GM12878 (cell line): Measurements from ENCODE around the gene SRRM3. TPM values are rescaled to one million over a fixed set of nuclear protein-coding genes. Genes with fewer than 3 reads are reported as not detected.

Experiments used
- ATAC-seq: fragments of 200-7000 bp; cut with Tn5 transposase; 3 replicates; pipeline ENCODE4 v1.9.1; 2020; ENCODE audit warnings: mild to moderate bottlenecking, moderate library complexity
- BruUV-seq: library from RNA; stranded (reverse); fragments of 400-500 nt; replicated peaks from 2 replicates; lab custom pipeline; 2021; lab: Mats Ljungman, UMichigan
- CTCF ChIA-PET: fragments of 300-600 bp; sonication (Branson Sonifier 250); formaldehyde crosslinking; extraction: SDS; loops from one replicate; lab custom pipeline; 2021; ENCODE audit warnings: inconsistent platforms; lab: Yijun Ruan, JAX
- POLR2A ChIA-PET: fragments of 350-600 bp; formaldehyde crosslinking; extraction: SDS; loops from one replicate; lab custom pipeline; 2021; ENCODE audit warnings: inconsistent platforms; lab: Charles Lee
- RAD21 ChIA-PET: fragments of 300-600 bp; sonication (Branson Sonifier 250); formaldehyde crosslinking; loops from one replicate; lab custom pipeline; 2023; ENCODE audit warnings: antibody characterized with exemption; ENCODE audit not compliant: unreplicated experiment; lab: Charles Lee
- SMC1A ChIA-PET: fragments of 300-600 bp; sonication (Branson Sonifier 250); formaldehyde crosslinking; loops from one replicate; lab custom pipeline; 2023; ENCODE audit not compliant: unreplicated experiment, uncharacterized antibody; lab: Charles Lee
- DNase-seq: peaks from one replicate; pipeline ENCODE4 v3.0.0-alpha.2; 2011; ENCODE audit warnings: low read depth, low spot score
- FAIRE-seq: peaks from 3 replicates; lab custom pipeline; 2011; peaks lifted over from hg19 to GRCh38; lab: Jason Lieb, UNC
- H2AFZ ChIP-seq: 2 replicates; pipeline ENCODE4 v1.6.0; 2011; ENCODE audit warnings: low read depth, low read length, control low read depth; ENCODE audit not compliant: control insufficient read depth
- H3K27ac ChIP-seq: 2 replicates; pipeline ENCODE4 v1.5.1; 2011; ENCODE audit warnings: control low read depth; ENCODE audit not compliant: control insufficient read depth, insufficient read depth
- H3K27me3 ChIP-seq, 2 experiments: replicated peaks in 1 of 2; 2 replicates each; pipeline versions ENCODE4 v1.6.0 to v1.6.1; 2011; ENCODE audit warnings: low read length in 1 of 2; ENCODE audit not compliant: control insufficient read depth in 2 of 2, insufficient read depth in 2 of 2
- H3K36me3 ChIP-seq, 2 experiments: 2 replicates each; pipeline ENCODE4 v1.5.1; 2011; ENCODE audit warnings: low read length in 1 of 2; ENCODE audit not compliant: control insufficient read depth in 2 of 2, insufficient read depth in 2 of 2
- H3K4me1 ChIP-seq: 2 replicates; pipeline ENCODE4 v1.6.1; 2011; ENCODE audit warnings: mild to moderate bottlenecking, low read length, moderate library complexity, mixed read lengths; ENCODE audit not compliant: control insufficient read depth, insufficient read depth
- H3K4me2 ChIP-seq: 2 replicates; pipeline ENCODE4 v1.6.0; 2011; ENCODE audit warnings: control low read depth; ENCODE audit not compliant: control insufficient read depth, insufficient read depth
- H3K4me3 ChIP-seq: fragments of 200-600 bp; sonication (generic); 2 replicates; pipeline ENCODE4 v1.5.1; 2016
- H3K79me2 ChIP-seq: 2 replicates; pipeline ENCODE4 v1.6.0; 2011; ENCODE audit warnings: low read length; ENCODE audit not compliant: control insufficient read depth, insufficient read depth
- H3K9ac ChIP-seq: 2 replicates; pipeline ENCODE4 v1.8.0; 2011; ENCODE audit warnings: low read length, control low read depth, mixed read lengths; ENCODE audit not compliant: control insufficient read depth, insufficient read depth
- H3K9me3 ChIP-seq: replicated peaks from 3 replicates; pipeline ENCODE4 v1.5.1; 2011; ENCODE audit warnings: mild to moderate bottlenecking, low read length; ENCODE audit not compliant: control insufficient read depth, insufficient read depth
- H4K20me1 ChIP-seq: 2 replicates; pipeline ENCODE4 v1.6.0; 2011; ENCODE audit not compliant: control insufficient read depth, insufficient read depth
- CTCF ChIP-seq, 3 experiments: IDR thresholded peaks in 2 of 3; conservative IDR thresholded peaks in 1 of 3; 2 replicates each; pipeline ENCODE4 v1.5.1; 2011; ENCODE audit warnings: low read depth in 3 of 3, low read length in 3 of 3, mild to moderate bottlenecking in 3 of 3, control low read depth in 2 of 3, moderate library complexity in 2 of 3, inconsistent platforms in 1 of 3, mixed read lengths in 1 of 3; ENCODE audit not compliant: control insufficient read depth in 2 of 3, insufficient read depth in 1 of 3; ENCODE audit errors: extremely low read depth in 1 of 3
- GABPA ChIP-seq: IDR thresholded peaks from 2 replicates; pipeline ENCODE4 v1.6.1; 2014; ENCODE audit warnings: antibody characterized with exemption, low read depth, mild to moderate bottlenecking, inconsistent platforms
- NR2C1 ChIP-seq: fragments of 450-650 bp; IDR thresholded peaks from 2 replicates; pipeline ENCODE4 v1.6.1; 2017; ENCODE audit warnings: antibody characterized with exemption, mild to moderate bottlenecking, moderate library complexity
- RAD21 ChIP-seq: IDR thresholded peaks from 2 replicates; pipeline ENCODE4 v1.6.1; 2011; ENCODE audit warnings: mild to moderate bottlenecking, low read depth, low read length, moderate library complexity; ENCODE audit not compliant: insufficient read depth
- WGBS: methylation state at CpG from one replicate; pipeline ENCODE4 v1.1.6; 2016; ENCODE audit warnings: low lambda C conversion rate; ENCODE audit not compliant: insufficient replicate concordance, insufficient coverage; ENCODE audit errors: missing lambda C conversion rate; 5-methylcytosine and 5-hydroxymethylcytosine counted together
- in situ Hi-C: fragments of 300-500 bp; cut with MboI; formaldehyde crosslinking; loops from 9 replicates; pipeline ENCODE4 v1.14.3; 2018; ENCODE audit warnings: mixed read lengths
- intact Hi-C: fragments of 100-400 bp; cut with micrococcal nuclease; formaldehyde crosslinking; loops from one replicate; pipeline ENCODE4 v1.14.2; 2022; ENCODE audit not compliant: unreplicated experiment
- polyA plus RNA-seq, 11 experiments: library from polyadenylated mRNA; depleted of rRNA in 4 of 11; unstranded in 6 of 11; stranded (reverse) in 5 of 11; fragments of >200 nt; fragmentation: Nextera tagmentation in 4 of 11; fragmentation: Illumina TruSeq in 1 of 11; extraction: Ambion mirVana in 4 of 11; extraction: Trizol in 1 of 11; gene quantifications; 1 replicate in 1 of 11; 2 replicates in 10 of 11; pipeline versions ENCODE4 v1.2.1 to v1.2.3, GENCODE V29; 2011 to 2016; ENCODE audit warnings: inconsistent platforms in 2 of 11, missing spikeins in 2 of 11, low read depth in 1 of 11
- total RNA-seq, 4 experiments: library from RNA; depleted of rRNA in 3 of 4; stranded (reverse); fragments of >200 nt in 3 of 4; fragmentation: Illumina TruSeq in 1 of 4; extraction: Trizol in 1 of 4; gene quantifications; 2 replicates each; pipeline versions ENCODE4 v1.2.1 to v1.2.3, GENCODE V29; 2013 to 2021

Gene SRRM3
- total and polyA plus RNA-seq, 10 of the 15 experiments (the other 5 are each of a cell fraction or from before 2014, with no cell fraction given) = 0.03 to 0.15 (median 0.05) TPM; not detected in 6

- intact Hi-C loops (no loop called here), in situ Hi-C loops (no loop called here)
- peak; percentile 34; the same call in 1 of the 3 replicates for ATAC-seq
- SMC1A ChIA-PET = no interaction called here
- Histone ChIP-seq H3K79me2 (no peaks in the 10 kb centered on the region), H3K9me3 (no peaks in the 10 kb centered on the region), H3K36me3 (no peaks in the 10 kb centered on the region), H3K27me3 (peaks cover 0 to 3% of the 10 kb centered on the region in 2 experiments; a peak in 2 of 4 replicates), H3K27ac (no peak overlapping the region), H3K4me1 (no peaks in the 10 kb centered on the region), H3K4me2 (no peak overlapping the region), H3K9ac (no peak overlapping the region), H2AFZ (no peak overlapping the region), H4K20me1 (no peaks in the 10 kb centered on the region), H3K4me3 (no peak overlapping the region)
- RAD21 ChIA-PET = no interaction called here
- POLR2A ChIA-PET = no interaction called here
- CTCF ChIA-PET = interaction anchor here (0.7 to 1.5 kb wide), 2 partner anchors 94 kb away, joined by 3 to 4 read pairs; no protein-coding TSS in a partner anchor
- BruUV-seq = no TSS peak
- TF ChIP-seq CTCF (IDR thresholded peaks at IDR 0.05 in 2 of 3, conservative IDR thresholded peaks at IDR 0.05 in 1 of 3; ENCODE audit: control insufficient read depth in 2 of 3, extremely low read depth in 1 of 3, insufficient read depth in 1 of 3, low read depth in 3 of 3, low read length in 3 of 3) (peak in 2 of 3 experiments; percentile 17 to 20; a peak in 3 of 6 replicates), GABPA (no peak), NR2C1 (no peak), RAD21 (peak; percentile 23; the same call in 1 of the 2 replicates)
- FAIRE-seq = no peak
- no peak for DNase-seq
- 16% methylated on average over 16 of the region's 16 CpGs for WGBS
Measured at GRCh38 chr7:76220185-76221057, 18.7 kb downstream of the SRRM3 start.
